K562 (cell line): Measurements from ENCODE around the gene CRNN. TPM values are rescaled to one million over a fixed set of nuclear protein-coding genes. Genes with fewer than 3 reads are reported as not detected.

Experiments
- ATAC-seq: fragments of 200-7000 bp; cut with Tn5 transposase; 3 replicates; pipeline ENCODE4 v1.9.1; 2020; ENCODE audit warnings: moderate library complexity
- BruUV-seq: library from RNA; stranded (reverse); fragments of 400-500 nt; replicated peaks from 2 replicates; lab custom pipeline; 2021; lab: Mats Ljungman, UMichigan
- CTCF ChIA-PET: fragments of 300-600 bp; formaldehyde crosslinking; extraction: SDS; loops from one replicate; lab custom pipeline; 2021; ENCODE audit warnings: low intra/inter-chr PET ratio; lab: Yijun Ruan, JAX
- POLR2A ChIA-PET: fragments of 300-600, 350-650 bp; sonication (Branson Sonifier 250); formaldehyde crosslinking; extraction: SDS; loops from one replicate; lab custom pipeline; 2021; ENCODE audit warnings: antibody characterized with exemption, inconsistent platforms; lab: Yijun Ruan, JAX
- DNase-seq, 4 experiments: peaks; one replicate each; pipeline versions ENCODE4 v3.0.0 to v3.0.0-alpha.2; 2011 to 2018; ENCODE audit warnings: low spot score in 3 of 4, mixed read lengths in 3 of 4; ENCODE audit errors: extremely low read depth in 1 of 4
- FAIRE-seq: peaks from 2 replicates; lab custom pipeline; 2011; peaks lifted over from hg19 to GRCh38; lab: Jason Lieb, UNC
- H2AFZ ChIP-seq: 2 replicates; pipeline ENCODE4 v1.6.0; 2011; ENCODE audit warnings: low read depth, low read length, control low read depth, inconsistent platforms
- H3K27ac ChIP-seq: fragments of 200-600 bp; 3 replicates; pipeline ENCODE4 v1.8.0; 2011; ENCODE audit warnings: low read depth, mild to moderate bottlenecking, control low read depth, inconsistent platforms, low read length, moderate library complexity, mixed read lengths; ENCODE audit errors: extremely low read depth
- H3K27me3 ChIP-seq, 2 experiments: fragments of 300-600 bp in 1 of 2; 2 replicates in 1 of 2; 3 replicates in 1 of 2; pipeline versions ENCODE4 v1.6.0 to v1.8.0; 2011; ENCODE audit warnings: inconsistent platforms in 2 of 2, low read length in 2 of 2, mild to moderate bottlenecking in 1 of 2, mixed read lengths in 1 of 2, moderate library complexity in 1 of 2; ENCODE audit not compliant: control insufficient read depth in 2 of 2, insufficient read depth in 2 of 2
- H3K36me3 ChIP-seq: fragments of 300-600 bp; 3 replicates; pipeline ENCODE4 v1.8.0; 2011; ENCODE audit warnings: mild to moderate bottlenecking, low read length, inconsistent platforms; ENCODE audit not compliant: control insufficient read depth, insufficient read depth
- H3K4me1 ChIP-seq, 2 experiments: fragments of 200-600 bp in 1 of 2; replicated peaks in 1 of 2; 2 replicates in 1 of 2; 3 replicates in 1 of 2; pipeline versions ENCODE4 v1.5.1 to v1.8.0; 2011; ENCODE audit warnings: inconsistent platforms in 2 of 2, low read length in 2 of 2, mild to moderate bottlenecking in 1 of 2, mixed read lengths in 1 of 2, moderate library complexity in 1 of 2; ENCODE audit not compliant: control insufficient read depth in 2 of 2, insufficient read depth in 2 of 2
- H3K4me2 ChIP-seq: 2 replicates; pipeline ENCODE4 v1.6.1; 2011; ENCODE audit warnings: low read length, control low read depth, inconsistent platforms, mixed read lengths; ENCODE audit not compliant: insufficient read depth
- H3K4me3 ChIP-seq: fragments of 200-600 bp; sonication (generic), shearing (Covaris generic); 2 replicates; pipeline ENCODE4 v1.5.1; 2016; ENCODE audit warnings: control low read depth, inconsistent platforms
- H3K79me2 ChIP-seq: fragments of 200-600 bp; 3 replicates; pipeline ENCODE4 v1.8.0; 2011; ENCODE audit warnings: low read length, inconsistent platforms; ENCODE audit not compliant: control insufficient read depth, insufficient read depth
- H3K9ac ChIP-seq, 2 experiments: 2 replicates each; pipeline versions ENCODE4 v1.6.0 to v1.6.1; 2011; ENCODE audit warnings: low read depth in 2 of 2, low read length in 2 of 2, control low read depth in 1 of 2, inconsistent platforms in 1 of 2, mild to moderate bottlenecking in 1 of 2, mixed read lengths in 1 of 2; ENCODE audit not compliant: insufficient read depth in 1 of 2
- H3K9me1 ChIP-seq: one replicate; pipeline ENCODE4 v1.6.0; 2011; ENCODE audit warnings: inconsistent platforms, mild to moderate bottlenecking, low read length, moderate library complexity; ENCODE audit not compliant: control insufficient read depth, insufficient read depth
- H3K9me3 ChIP-seq: replicated peaks from 2 replicates; pipeline ENCODE4 v1.5.1; 2011; ENCODE audit warnings: low read depth, low read length, inconsistent platforms; ENCODE audit not compliant: control insufficient read depth, insufficient read depth
- H4K20me1 ChIP-seq: replicated peaks from 2 replicates; pipeline ENCODE4 v1.6.1; 2011; ENCODE audit warnings: low read length, inconsistent platforms, mixed read lengths; ENCODE audit not compliant: control insufficient read depth, insufficient read depth
- CHCHD3 ChIP-seq: fragments of 250-450 bp; sonication (Bioruptor Pico); IDR thresholded peaks from 2 replicates; pipeline ENCODE4 v2.1.2; 2022; ENCODE audit warnings: mild to moderate bottlenecking
- CTCF ChIP-seq, 3 experiments: IDR thresholded peaks in 2 of 3; conservative IDR thresholded peaks in 1 of 3; 2 replicates each; pipeline ENCODE4 v1.5.1; 2011 to 2012; ENCODE audit warnings: low read length in 3 of 3, mild to moderate bottlenecking in 3 of 3, control low read depth in 2 of 3, improper control_type of control experiment in 1 of 3, inconsistent platforms in 1 of 3, low read depth in 1 of 3, mixed read lengths in 1 of 3, moderate library complexity in 1 of 3; ENCODE audit not compliant: insufficient read depth in 2 of 3
- PPARD ChIP-seq: fragments of 250-450 bp; sonication (Bioruptor Pico); IDR thresholded peaks from 2 replicates; pipeline ENCODE4 v1.8.0; 2022; ENCODE audit warnings: inconsistent platforms, mild to moderate bottlenecking, moderate library complexity
- PREB ChIP-seq: sonication (generic); formaldehyde crosslinking; IDR thresholded peaks from 2 replicates; pipeline ENCODE4 v1.8.1; 2023; ENCODE audit warnings: mild to moderate bottlenecking, missing genetic modification reagents
- RAD21 ChIP-seq, 2 experiments: fragments of 250-450 bp in 1 of 2; fragments of 450-650 bp in 1 of 2; sonication (Bioruptor Pico) in 1 of 2; formaldehyde crosslinking in 1 of 2; IDR thresholded peaks in 1 of 2; conservative IDR thresholded peaks in 1 of 2; 2 replicates each; pipeline versions ENCODE4 v1.4.0 to v1.8.0; 2020 to 2022; ENCODE audit warnings: mild to moderate bottlenecking in 2 of 2, moderate library complexity in 1 of 2
- RBM34 ChIP-seq: fragments of 200-400 bp; formaldehyde crosslinking; IDR thresholded peaks from 2 replicates; pipeline ENCODE4 v1.6.1; 2018; ENCODE audit warnings: low read length, borderline replicate concordance; ENCODE audit not compliant: insufficient read depth
- SMC3 ChIP-seq: conservative IDR thresholded peaks from 2 replicates; pipeline ENCODE4 v1.6.1; 2011; ENCODE audit warnings: low read depth, low read length, improper control_type of control experiment; ENCODE audit not compliant: insufficient read depth
- ZKSCAN8 ChIP-seq: fragments of 200-800 bp; sonication (Bioruptor generic); IDR thresholded peaks from 2 replicates; pipeline ENCODE4 v1.6.1; 2016; ENCODE audit warnings: missing genetic modification characterization, missing compliant biosample characterization
- ZNF197 ChIP-seq: fragments of 200-800 bp; sonication (Bioruptor generic); IDR thresholded peaks from 2 replicates; pipeline ENCODE4 v1.6.1; 2016; ENCODE audit warnings: low read depth, missing genetic modification characterization, missing compliant biosample characterization
- ZNF347 ChIP-seq: fragments of 450-650 bp; formaldehyde crosslinking; IDR thresholded peaks from 2 replicates; pipeline ENCODE4 v1.4.0; 2020; ENCODE audit warnings: low read depth, mild to moderate bottlenecking, moderate library complexity
- WGBS: fragments of 100-300 bp; shearing (Covaris generic); methylation state at CpG from one replicate; pipeline ENCODE4 v1.1.6; 2016; ENCODE audit warnings: low coverage, mixed read lengths; ENCODE audit not compliant: insufficient coverage; ENCODE audit errors: missing lambda C conversion rate; 5-methylcytosine and 5-hydroxymethylcytosine counted together
- in situ Hi-C: fragments of 300-500 bp; cut with MboI; formaldehyde crosslinking; loops from 4 replicates; pipeline ENCODE4 v1.15.0; 2018; ENCODE audit warnings: inconsistent platforms, mixed read lengths
- intact Hi-C: fragments of 100-400 bp; cut with micrococcal nuclease; formaldehyde crosslinking; loops from 2 replicates; pipeline ENCODE4 v1.14.2; 2022
- polyA plus RNA-seq, 8 experiments: library from polyadenylated mRNA; depleted of rRNA in 4 of 8; stranded (reverse) in 5 of 8; unstranded in 3 of 8; fragments of >200 nt; fragmentation: Nextera tagmentation in 2 of 8; fragmentation: Illumina TruSeq in 1 of 8; extraction: Ambion mirVana in 2 of 8; extraction: Trizol in 1 of 8; gene quantifications; 2 replicates each; pipeline versions ENCODE4 v1.2.1 to v1.2.3, GENCODE V29; 2011 to 2014; ENCODE audit warnings: inconsistent platforms in 1 of 8, missing spikeins in 1 of 8
- total RNA-seq, 7 experiments: library from RNA; depleted of rRNA in 6 of 7; stranded (reverse); fragments of >200 nt in 6 of 7; fragmentation: Illumina TruSeq in 2 of 7; extraction: Trizol in 2 of 7; gene quantifications; 2 replicates each; pipeline versions ENCODE4 v1.2.1 to v1.2.3, GENCODE V29; 2011 to 2021; ENCODE audit warnings: low replicate concordance in 1 of 7

Gene CRNN
- total and polyA plus RNA-seq, 9 of the 15 experiments (the other 6 are each of a cell fraction or from before 2014, with no cell fraction given): not detected

GRCh38 chr1:152459596-152460528 lies 45.8 kb upstream of the CRNN start:
- no peak overlapping the region for H3K4me3 ChIP-seq
- TF ChIP-seq PPARD (CRISPR knock-in tag) (no peak), CTCF (IDR thresholded peaks at IDR 0.05 in 2 of 3, conservative IDR thresholded peaks at IDR 0.05 in 1 of 3; ENCODE audit: insufficient read depth in 2 of 3, low read depth in 1 of 3, low read length in 3 of 3) (peak; percentile 70 to 80 (median 72)), ZNF347 (CRISPR knock-in tag) (no peak), ZNF197 (no peak), SMC3 (0 out of 2 replicates have a peak, but pooled peaks have one; percentile 11), ZKSCAN8 (CRISPR knock-in tag) (no peak), RBM34 (no peak), RAD21 (CRISPR knock-in tag; conservative IDR thresholded peaks at IDR 0.05 in 1 of 2, IDR thresholded peaks at IDR 0.05 in 1 of 2) (peak in 1 of 2 experiments; percentile 24; a peak in 1 of 4 replicates), PREB (CRISPR knock-in tag) (no peak), CHCHD3 (CRISPR knock-in tag) (no peak)

More at GRCh38 chr1:152459596-152460528, 45.8 kb upstream of the CRNN start:
- no peaks in the 10 kb centered on the region for H3K9me1 ChIP-seq
- POLR2A ChIA-PET: interaction anchor here (1.2 kb wide), 1 partner anchor 279 kb away, joined by 3 read pairs; no protein-coding TSS in a partner anchor
- no TSS peak for BruUV-seq
- H3K27me3 ChIP-seq: no peaks in the 10 kb centered on the region
- in situ Hi-C loops: no loop called here
- peak overlapping the region; percentile 64 for H2AFZ ChIP-seq
- no peaks in the 10 kb centered on the region for H3K79me2 ChIP-seq
- H3K27ac ChIP-seq: no peak overlapping the region
- H3K36me3 ChIP-seq: no peaks in the 10 kb centered on the region
- no peaks in the 10 kb centered on the region for H3K9me3 ChIP-seq
- WGBS: 3% methylated on average over 8 of the region's 8 CpGs
- no peak overlapping the region for H3K9ac ChIP-seq
- FAIRE-seq (peak; percentile 65), DNase-seq (peak; percentile 38 to 72 (median 62)), ATAC-seq (peak; percentile 90)
- H4K20me1 ChIP-seq: no peaks in the 10 kb centered on the region
- intact Hi-C loops: loop anchor here (2.0 to 5.0 kb wide), 2 partner anchors 113 to 407 kb away; no protein-coding TSS in a partner anchor
- CTCF ChIA-PET: no interaction called here
- peaks cover 0 to 5% of the 10 kb centered on the region in 2 experiments; a peak in 1 of 5 replicates for H3K4me1 ChIP-seq
- peak overlapping the region; percentile 15; the same call in 1 of the 2 replicates for H3K4me2 ChIP-seq
